PFSK-1 (cell line): ENCODE results near the gene FRMPD4.

Experiments used
- FOXP2 ChIP-seq: optimal IDR thresholded peaks from 2 replicates; pipeline ENCODE3; 2011; ENCODE audit warnings: borderline replicate concordance, control low read depth, inconsistent platforms; ENCODE audit not compliant: insufficient read depth; ENCODE audit errors: extremely low read length, extremely low read depth
- POLR2AphosphoS5 ChIP-seq: IDR thresholded peaks from 2 replicates; pipeline ENCODE4 v1.6.1; 2012; ENCODE audit warnings: low read depth, mild to moderate bottlenecking, control low read depth, low read length, moderate library complexity
- REST ChIP-seq, 2 experiments: IDR thresholded peaks; 2 replicates each; pipeline versions ENCODE4 v1.6.1 to v1.8.0; 2011 to 2012; ENCODE audit warnings: low read depth in 2 of 2, low read length in 2 of 2, control low read depth in 1 of 2, inconsistent platforms in 1 of 2, mild to moderate bottlenecking in 1 of 2, moderate library complexity in 1 of 2; ENCODE audit not compliant: insufficient read depth in 1 of 2
- SIN3A ChIP-seq: IDR thresholded peaks from 2 replicates; pipeline ENCODE4 v1.6.1; 2012; ENCODE audit warnings: mild to moderate bottlenecking, low read length, moderate library complexity, borderline replicate concordance; ENCODE audit not compliant: insufficient read depth
- TAF1 ChIP-seq: IDR thresholded peaks from 2 replicates; pipeline ENCODE4 v1.6.1; 2012; ENCODE audit warnings: low read length, control low read depth, borderline replicate concordance; ENCODE audit not compliant: insufficient read depth

Gene FRMPD4

DNA sequence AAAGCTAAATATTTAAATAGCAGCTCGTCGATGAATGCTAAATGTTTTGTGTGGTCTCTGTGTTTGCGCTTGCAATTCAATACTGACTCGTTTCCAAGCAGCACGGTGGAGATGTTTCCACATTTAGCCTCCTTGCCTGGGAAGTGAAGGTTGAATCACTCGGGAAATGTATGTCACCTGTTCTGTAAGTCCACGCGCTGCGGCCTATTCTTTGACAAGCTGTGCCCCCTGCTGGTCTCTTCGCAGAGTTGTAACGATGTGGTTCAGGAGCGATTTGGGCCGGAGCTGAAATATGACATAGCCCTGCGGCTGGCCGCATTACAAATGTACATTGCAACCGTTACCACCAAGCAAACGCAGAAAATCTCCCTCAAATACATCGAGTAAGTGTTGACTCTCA lies 563.4 kb downstream of the FRMPD4 start:
- TF ChIP-seq REST (IDR thresholded peaks at IDR 0.05; ENCODE audit: insufficient read depth in 1 of 2, low read depth in 2 of 2, low read length in 2 of 2) (no peak), SIN3A (no peak), TAF1 (no peak), FOXP2 (no peak)

DNA sequence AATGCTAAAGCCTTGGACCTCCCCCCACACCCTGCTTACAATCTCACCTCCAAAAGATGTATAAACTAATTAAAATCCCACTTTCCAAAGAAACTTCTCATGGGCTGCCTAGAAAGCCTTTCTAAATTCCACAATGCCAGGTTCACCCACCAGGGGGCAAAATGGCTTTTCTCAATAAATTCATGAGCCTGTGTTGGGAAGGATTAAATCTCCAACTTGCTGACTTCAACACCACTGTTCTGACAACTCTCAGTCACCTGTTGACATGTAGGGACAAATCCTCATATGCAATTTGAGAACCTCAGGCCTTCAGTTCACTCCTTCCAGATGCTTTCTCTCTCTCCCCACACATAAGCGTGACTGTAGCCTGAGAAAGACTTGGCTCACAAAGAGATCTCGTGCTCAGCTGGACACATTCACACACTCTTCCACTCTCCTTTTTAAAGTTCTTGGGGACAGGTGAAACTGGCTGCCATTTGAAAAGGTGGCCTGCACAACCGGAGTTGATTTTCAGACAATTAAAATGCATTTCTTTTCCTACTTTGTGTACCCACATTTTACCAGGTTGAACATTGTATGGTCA lies 564.3 kb downstream of the FRMPD4 start:
- TF ChIP-seq SIN3A = no peak
- TF ChIP-seq FOXP2 = no peak
- no peak for TF ChIP-seq POLR2AphosphoS5
- TF ChIP-seq TAF1 = no peak
- TF ChIP-seq REST (IDR thresholded peaks at IDR 0.05; ENCODE audit: insufficient read depth in 1 of 2, low read depth in 2 of 2, low read length in 2 of 2) = no peak

DNA sequence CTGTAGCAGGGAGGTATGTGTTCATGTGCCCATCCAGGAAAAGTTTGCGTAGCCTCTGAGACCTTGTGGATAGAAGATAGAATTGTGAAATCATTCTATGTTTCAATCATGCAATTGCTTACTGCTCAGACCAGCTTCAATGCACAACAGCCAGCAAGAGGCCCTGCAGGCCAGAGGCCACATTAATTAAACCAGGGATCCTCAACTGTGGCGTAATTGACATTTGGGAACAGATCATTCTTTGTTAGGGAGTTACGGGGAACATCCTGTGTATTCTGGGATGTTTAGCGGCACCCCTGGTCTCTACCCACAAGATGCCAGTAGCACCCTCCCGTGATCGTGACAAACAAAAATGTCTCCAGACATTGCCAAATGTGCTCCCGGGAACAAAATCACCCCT lies 566.4 kb downstream of the FRMPD4 start:
- TF ChIP-seq TAF1 = no peak
- no peak for TF ChIP-seq POLR2AphosphoS5
- no peak for TF ChIP-seq FOXP2
- TF ChIP-seq REST (IDR thresholded peaks at IDR 0.05; ENCODE audit: insufficient read depth in 1 of 2, low read depth in 2 of 2, low read length in 2 of 2) = no peak
- no peak for TF ChIP-seq SIN3A

DNA sequence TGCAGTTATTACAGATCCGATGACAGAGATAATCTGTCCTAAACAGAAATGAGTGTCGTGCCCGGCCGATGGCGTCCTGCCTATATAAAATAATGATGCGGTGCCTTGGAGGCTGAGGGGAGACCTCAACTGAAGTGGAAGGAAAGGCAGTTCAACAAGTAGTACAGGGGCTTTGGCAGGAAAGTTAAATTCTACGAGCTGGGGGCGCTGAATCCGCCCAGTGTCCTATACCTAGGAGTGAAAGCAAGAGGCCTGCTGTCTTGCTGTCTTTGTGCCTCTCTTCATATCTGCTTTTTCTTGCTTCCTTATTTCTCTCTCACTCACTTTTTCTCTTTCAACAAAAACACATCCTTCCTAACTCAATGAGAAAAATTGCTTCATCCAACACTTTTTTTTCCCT lies 570.8 kb downstream of the FRMPD4 start:
- no peak for TF ChIP-seq POLR2AphosphoS5
- TF ChIP-seq SIN3A = no peak
- TF ChIP-seq REST (IDR thresholded peaks at IDR 0.05; ENCODE audit: insufficient read depth in 1 of 2, low read depth in 2 of 2, low read length in 2 of 2) = no peak
- no peak for TF ChIP-seq FOXP2
- no peak for TF ChIP-seq TAF1

- TF ChIP-seq TAF1 = no peak
- TF ChIP-seq FOXP2 = no peak
- TF ChIP-seq SIN3A = no peak
- TF ChIP-seq POLR2AphosphoS5 = no peak
- no peak for TF ChIP-seq REST (IDR thresholded peaks at IDR 0.05; ENCODE audit: insufficient read depth in 1 of 2, low read depth in 2 of 2, low read length in 2 of 2)
Observed at GRCh38 chrX:12711435-12712040, 573.3 kb downstream of the FRMPD4 start.
